Activated naive CD4-positive, alpha-beta T cell treated with anti-CD3 and anti-CD28 coated beads, Interleukin-2, amount 50 U/mL, for 16 hours (primary cell): ENCODE results near the gene CLIC4.
"Not testable (repeated sequence)": the region's sequence is repeated elsewhere in the genome, so short reads cannot be mapped to it uniquely, and the experiment has no call there.

ENCODE experiments used
- DNase-seq: peaks from one replicate; pipeline ENCODE4 v3.0.0-alpha.2; 2020

The CLIC4 gene

GRCh38 chr1:24886241-24886640 is 141.0 kb downstream of the CLIC4 start:
- no peak for DNase-seq

- no peak for DNase-seq
Observed at GRCh38 chr1:24888061-24888970, 143.1 kb downstream of the CLIC4 start.

GRCh38 chr1:24888971-24889676 is 143.9 kb downstream of the CLIC4 start:
- DNase-seq = no peak

GRCh38 chr1:24890887-24891286 is 145.6 kb downstream of the CLIC4 start:
- no peak for DNase-seq

- not testable (repeated sequence) for DNase-seq
Observed at GRCh38 chr1:24891367-24891766, 146.1 kb downstream of the CLIC4 start.

- no peak for DNase-seq
Observed at GRCh38 chr1:24892188-24893153, 147.2 kb downstream of the CLIC4 start.

GRCh38 chr1:24893431-24893830 is 148.2 kb downstream of the CLIC4 start:
- no peak for DNase-seq
